ENCODE results near the gene ELOF1.
A peak's percentile ranks its signal among the peaks of the same experiment; 100 is the strongest.

ELOF1 gene

GRCh38 chr19:11539495-11540365, 19.3 kb downstream of the ELOF1 start:
- in situ Hi-C loops (cut with MboI; ENCODE audit: low pct_unique_long_range_greater_than_20kb, low sequenced_read_pairs), result no loop called here
- no peak for DNase-seq

GRCh38 chr19:11538232-11539036, 20.6 kb downstream of the ELOF1 start, which contains the start of gene CNN1:
CNN1 (plus strand) TSS chr19:11538851; CDS start chr19:11538928, 77 bp downstream.
- in situ Hi-C loops (cut with MboI; ENCODE audit: low pct_unique_long_range_greater_than_20kb, low sequenced_read_pairs), result no loop called here
- DNase-seq, result peak; percentile 27

- peak; percentile 90 for DNase-seq
- in situ Hi-C loops (cut with MboI; ENCODE audit: low pct_unique_long_range_greater_than_20kb, low sequenced_read_pairs), result no loop called here
Observed at GRCh38 chr19:11535792-11536595, 23.0 kb downstream of the ELOF1 start.

- DNase-seq, result peak; percentile 18
Observed at GRCh38 chr19:11534948-11535347, 24.1 kb downstream of the ELOF1 start.

GRCh38 chr19:11534538-11534937, 24.5 kb downstream of the ELOF1 start:
- peak; percentile 29 for DNase-seq
- in situ Hi-C loops (cut with MboI; ENCODE audit: low pct_unique_long_range_greater_than_20kb, low sequenced_read_pairs), result no loop called here

More at GRCh38 chr19:11534948-11535347, 24.1 kb downstream of the ELOF1 start:
- in situ Hi-C loops (cut with MboI; ENCODE audit: low pct_unique_long_range_greater_than_20kb, low sequenced_read_pairs), result no loop called here

- peak; percentile 83 for DNase-seq
- in situ Hi-C loops (cut with MboI; ENCODE audit: low pct_unique_long_range_greater_than_20kb, low sequenced_read_pairs), result no loop called here
Observed at GRCh38 chr19:11530432-11530831, 28.6 kb downstream of the ELOF1 start.

GRCh38 chr19:11528551-11529341, 30.3 kb downstream of the ELOF1 start, which contains the start of gene ECSIT:
ECSIT (minus strand) TSS chr19:11529134; CDS start chr19:11519170, 9,964 bp downstream.
- in situ Hi-C loops (cut with MboI; ENCODE audit: low pct_unique_long_range_greater_than_20kb, low sequenced_read_pairs), result no loop called here
- DNase-seq, result peak; percentile 99

GRCh38 chr19:11519138-11519537, 39.9 kb downstream of the ELOF1 start:
- no peak for DNase-seq

GRCh38 chr19:11513946-11514345, 45.1 kb downstream of the ELOF1 start:
- in situ Hi-C loops (cut with MboI; ENCODE audit: low pct_unique_long_range_greater_than_20kb, low sequenced_read_pairs), result no loop called here
- no peak for DNase-seq

More at GRCh38 chr19:11519138-11519537, 39.9 kb downstream of the ELOF1 start:
- in situ Hi-C loops (cut with MboI; ENCODE audit: low pct_unique_long_range_greater_than_20kb, low sequenced_read_pairs), result no loop called here

GRCh38 chr19:11510444-11510843, 48.6 kb downstream of the ELOF1 start:
- no peak for DNase-seq
- in situ Hi-C loops (cut with MboI; ENCODE audit: low pct_unique_long_range_greater_than_20kb, low sequenced_read_pairs), result no loop called here

GRCh38 chr19:11507370-11508078, 51.5 kb downstream of the ELOF1 start:
- in situ Hi-C loops (cut with MboI; ENCODE audit: low pct_unique_long_range_greater_than_20kb, low sequenced_read_pairs), result no loop called here
- no peak for DNase-seq

GRCh38 chr19:11506967-11507366, 52.1 kb downstream of the ELOF1 start:
- DNase-seq, result no peak
- in situ Hi-C loops (cut with MboI; ENCODE audit: low pct_unique_long_range_greater_than_20kb, low sequenced_read_pairs), result no loop called here

GRCh38 chr19:11506101-11506555, 52.9 kb downstream of the ELOF1 start:
- in situ Hi-C loops (cut with MboI; ENCODE audit: low pct_unique_long_range_greater_than_20kb, low sequenced_read_pairs), result no loop called here
- no peak for DNase-seq

GRCh38 chr19:11505504-11506100, 53.4 kb downstream of the ELOF1 start, which contains the start of gene ZNF653:
ZNF653 (minus strand) TSS chr19:11505839; CDS start chr19:11505786, 53 bp downstream.
- DNase-seq, result peak; percentile 93
- in situ Hi-C loops (cut with MboI; ENCODE audit: low pct_unique_long_range_greater_than_20kb, low sequenced_read_pairs), result no loop called here

- DNase-seq, result peak; percentile 93
- in situ Hi-C loops (cut with MboI; ENCODE audit: low pct_unique_long_range_greater_than_20kb, low sequenced_read_pairs), result no loop called here
Observed at GRCh38 chr19:11505032-11505503, 54.0 kb downstream of the ELOF1 start.

- DNase-seq, result peak; percentile 3
- in situ Hi-C loops (cut with MboI; ENCODE audit: low pct_unique_long_range_greater_than_20kb, low sequenced_read_pairs), result no loop called here
Observed at GRCh38 chr19:11504502-11505031, 54.5 kb downstream of the ELOF1 start.

All from KBM-7 (cell line).